Coronary artery (tissue), 2 donors: ENCODE data around the gene SLC14A1.

Source experiments
- DNase-seq: peaks from one replicate; pipeline ENCODE4 v3.0.0-alpha.2; 2017; ENCODE audit warnings: low spot score
- H3K27ac ChIP-seq, 2 donors: fragments of 200-600 bp; sonication (generic); one replicate each; pipeline ENCODE4 v1.5.1; 2016 to 2019
- H3K4me3 ChIP-seq: fragments of 200-600 bp; sonication (generic); 2 replicates; pipeline ENCODE4 v1.5.1; 2016; ENCODE audit warnings: mild to moderate bottlenecking, moderate library complexity
- TF ChIP-seq, protein P1 (sequence below): fragments of 200-600 bp; sonication (generic); IDR thresholded peaks from one replicate; pipeline ENCODE4 v1.5.1; 2019; ENCODE audit warnings: antibody characterized with exemption

SLC14A1 gene

DNA sequence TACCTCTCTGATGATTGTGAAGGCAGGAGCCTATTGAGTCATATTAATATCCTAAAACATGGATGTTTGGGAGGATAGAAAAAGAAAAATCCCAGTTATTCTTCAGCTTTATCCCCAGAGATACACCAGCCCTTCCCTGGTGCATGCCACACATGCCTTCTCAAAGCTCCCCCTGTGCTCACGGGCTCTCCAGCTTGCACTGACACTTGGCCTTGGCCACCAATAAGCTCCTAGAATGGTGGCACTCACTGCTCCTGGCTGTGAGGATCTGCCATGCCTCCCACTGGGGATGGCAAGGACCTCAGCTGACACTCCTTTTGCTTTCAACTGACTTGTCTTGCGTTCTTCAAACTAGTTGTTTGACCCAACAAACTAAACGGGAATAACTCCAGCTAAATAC is 15.9 kb downstream of the SLC14A1 start:
- no peak overlapping the region for H3K27ac ChIP-seq

DNA sequence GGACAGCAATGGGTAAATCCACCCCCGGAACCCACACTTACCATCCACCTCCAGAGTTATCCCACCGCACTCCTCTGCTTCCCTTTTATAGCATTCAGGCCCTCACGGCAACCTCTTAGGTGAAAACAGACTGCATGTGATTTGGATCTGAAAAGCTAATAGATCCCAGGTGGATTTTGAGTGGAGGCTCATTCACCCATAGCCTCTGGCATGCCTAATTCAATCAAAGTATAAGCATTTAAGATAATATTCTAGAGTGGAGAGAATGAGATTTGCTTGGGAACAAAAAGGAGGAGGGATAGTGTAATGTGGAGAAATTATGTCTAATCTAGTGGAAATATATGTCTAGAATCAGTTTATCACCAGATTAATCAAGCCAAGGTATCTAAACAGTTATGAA is 17.1 kb downstream of the SLC14A1 start:
- TF ChIP-seq, protein P1, sequence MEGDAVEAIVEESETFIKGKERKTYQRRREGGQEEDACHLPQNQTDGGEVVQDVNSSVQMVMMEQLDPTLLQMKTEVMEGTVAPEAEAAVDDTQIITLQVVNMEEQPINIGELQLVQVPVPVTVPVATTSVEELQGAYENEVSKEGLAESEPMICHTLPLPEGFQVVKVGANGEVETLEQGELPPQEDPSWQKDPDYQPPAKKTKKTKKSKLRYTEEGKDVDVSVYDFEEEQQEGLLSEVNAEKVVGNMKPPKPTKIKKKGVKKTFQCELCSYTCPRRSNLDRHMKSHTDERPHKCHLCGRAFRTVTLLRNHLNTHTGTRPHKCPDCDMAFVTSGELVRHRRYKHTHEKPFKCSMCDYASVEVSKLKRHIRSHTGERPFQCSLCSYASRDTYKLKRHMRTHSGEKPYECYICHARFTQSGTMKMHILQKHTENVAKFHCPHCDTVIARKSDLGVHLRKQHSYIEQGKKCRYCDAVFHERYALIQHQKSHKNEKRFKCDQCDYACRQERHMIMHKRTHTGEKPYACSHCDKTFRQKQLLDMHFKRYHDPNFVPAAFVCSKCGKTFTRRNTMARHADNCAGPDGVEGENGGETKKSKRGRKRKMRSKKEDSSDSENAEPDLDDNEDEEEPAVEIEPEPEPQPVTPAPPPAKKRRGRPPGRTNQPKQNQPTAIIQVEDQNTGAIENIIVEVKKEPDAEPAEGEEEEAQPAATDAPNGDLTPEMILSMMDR = no peak
- Histone ChIP-seq H3K4me3 (no peak overlapping the region), H3K27ac (no peak overlapping the region)
- no peak for DNase-seq

More for the DNA sequence above, 15.9 kb downstream of the SLC14A1 start:
- DNase-seq = no peak
- TF ChIP-seq, protein P1 = no peak
- no peak overlapping the region for H3K4me3 ChIP-seq

DNA sequence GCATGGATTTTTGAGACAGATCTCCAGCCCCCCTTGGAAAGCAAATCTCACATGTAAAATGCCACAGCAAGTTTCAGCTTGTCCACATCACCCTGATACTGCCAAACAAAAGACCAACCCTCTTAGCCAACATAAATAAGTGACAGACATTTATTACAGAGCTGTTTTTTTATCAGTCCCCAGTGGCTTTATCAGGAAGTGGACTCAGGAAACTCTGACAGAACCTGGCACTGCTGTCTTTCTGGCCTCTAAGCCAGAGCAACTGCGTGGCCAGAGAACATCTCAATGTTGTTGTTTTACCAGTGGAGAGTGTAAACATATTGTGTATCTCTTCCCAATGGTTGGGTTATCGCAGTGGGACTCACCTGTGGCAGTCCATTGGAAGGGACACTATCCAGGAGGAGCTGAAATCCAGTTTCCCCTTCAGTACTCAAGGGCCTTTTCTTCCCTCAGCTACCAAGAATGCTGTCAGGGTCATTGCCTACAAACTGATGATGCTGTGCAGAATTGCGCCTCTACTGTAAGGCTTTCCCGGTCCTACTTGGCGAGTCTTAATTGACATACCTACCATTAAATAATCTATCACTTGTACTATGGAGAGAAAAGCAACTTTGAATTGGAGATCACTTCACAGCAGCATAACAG is 22.0 kb downstream of the SLC14A1 start:
- TF ChIP-seq, protein P1 = no peak
- Histone ChIP-seq H3K4me3 (no peak overlapping the region), H3K27ac (peak overlapping the region in 1 of 2 donors; percentile 76)
- DNase-seq = no peak

DNA sequence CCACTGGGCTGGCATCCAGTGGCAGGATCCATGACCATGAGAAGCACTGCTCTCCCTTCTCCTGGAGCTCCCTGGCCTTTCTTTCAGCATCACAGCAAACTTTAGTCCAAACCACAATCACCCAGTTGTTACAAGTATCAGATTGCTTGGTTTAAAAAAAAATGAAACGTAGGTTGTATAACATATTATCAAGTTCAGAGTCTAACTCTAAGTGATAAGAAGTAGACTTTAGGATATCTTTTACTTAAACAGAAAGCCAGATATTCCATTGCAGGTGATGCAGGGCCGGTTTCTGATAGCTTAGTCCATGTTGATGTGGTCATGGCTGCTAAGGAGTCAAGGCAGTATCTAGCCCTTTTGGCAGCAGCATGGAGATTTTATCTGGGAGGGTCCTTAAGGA is 24.5 kb downstream of the SLC14A1 start:
- no peak overlapping the region for H3K4me3 ChIP-seq
- DNase-seq = no peak
- TF ChIP-seq, protein P1 = no peak
- H3K27ac ChIP-seq = no peak overlapping the region

DNA sequence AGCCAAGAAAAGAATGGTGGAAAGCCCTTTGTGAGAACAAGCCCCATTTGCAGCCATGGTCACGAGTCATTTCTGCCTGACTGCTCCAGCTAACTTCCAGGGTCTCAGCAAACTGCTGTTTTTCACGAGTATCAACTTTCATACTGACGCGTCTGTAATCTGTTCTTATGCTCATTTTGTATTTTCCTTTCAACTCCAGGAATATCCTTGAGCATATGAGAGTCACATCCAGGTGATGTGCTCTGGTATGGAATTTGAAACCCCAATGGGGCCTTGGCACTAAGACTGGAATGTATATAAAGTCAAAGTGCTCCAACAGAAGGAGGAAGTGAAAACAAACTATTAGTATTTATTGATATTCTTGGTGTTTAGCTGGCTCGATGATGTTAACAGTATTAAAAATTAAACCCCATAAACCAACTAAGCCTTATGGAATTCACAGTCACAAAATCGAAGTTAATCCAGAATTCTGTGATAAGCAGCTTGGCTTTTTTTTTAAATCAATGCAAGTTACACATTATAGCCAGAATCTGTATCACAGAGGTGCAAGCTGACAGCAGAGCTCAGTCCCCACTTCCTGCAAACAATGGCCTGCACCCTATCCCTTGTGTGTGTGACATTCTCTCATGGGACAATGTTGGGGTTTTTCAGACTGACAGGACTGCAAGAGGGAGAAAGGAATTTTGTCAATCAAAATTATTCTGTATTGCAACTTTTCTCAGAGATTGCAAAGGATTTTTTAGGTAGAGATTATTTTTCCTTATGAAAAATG is 26.1 kb downstream of the SLC14A1 start:
- Histone ChIP-seq H3K27ac (no peak overlapping the region), H3K4me3 (no peak overlapping the region)
- TF ChIP-seq, protein P1 = no peak
- no peak for DNase-seq

DNA sequence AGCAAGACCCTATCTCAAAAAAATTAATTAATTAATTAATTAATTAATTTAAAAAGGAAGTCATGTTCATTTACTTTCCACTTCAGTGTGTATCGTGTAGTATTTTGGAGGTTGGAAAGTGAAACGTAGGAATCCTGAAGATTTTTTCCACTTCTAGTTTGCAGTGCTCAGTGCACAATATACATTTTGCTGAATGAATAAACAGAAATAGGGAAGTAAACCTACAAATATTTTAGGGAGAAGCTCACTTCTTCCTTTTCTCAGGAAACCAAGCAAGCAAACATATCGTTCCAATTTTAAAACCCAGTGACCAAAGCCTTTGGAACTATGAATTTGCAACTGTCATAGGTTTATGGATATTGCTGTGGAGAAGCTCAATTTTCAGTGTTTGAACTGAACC is 27.8 kb downstream of the SLC14A1 start:
- no peak for DNase-seq
- Histone ChIP-seq H3K4me3 (no peak overlapping the region), H3K27ac (no peak overlapping the region)
- TF ChIP-seq, protein P1 = no peak

DNA sequence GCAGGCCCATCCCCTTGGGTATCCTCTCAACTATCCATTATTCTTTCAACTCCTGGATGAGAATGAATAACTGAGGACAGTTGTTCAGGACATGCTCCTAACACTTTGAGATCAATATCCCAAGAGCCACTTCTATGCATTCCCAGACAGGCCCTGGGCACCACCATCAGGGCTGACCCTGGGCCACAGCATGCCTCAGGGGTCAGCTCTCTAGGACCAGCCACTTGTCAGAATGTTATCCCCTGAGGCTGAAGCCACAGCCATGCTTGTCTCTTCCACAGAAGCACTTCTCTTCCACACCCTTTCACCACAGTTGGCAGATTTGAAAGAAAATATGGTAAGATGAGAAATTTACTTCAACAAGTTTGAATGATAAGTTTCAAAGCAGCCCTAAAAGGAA is 28.7 kb downstream of the SLC14A1 start:
- no peak for DNase-seq
- H3K4me3 ChIP-seq = no peak overlapping the region
- H3K27ac ChIP-seq = peak overlapping the region in 1 of 2 donors; percentile 20
- TF ChIP-seq, protein P1 = no peak
